ENCODE data around the gene YRDC. TPM values are rescaled to one million over a fixed set of nuclear protein-coding genes. Genes with fewer than 3 reads are reported as not detected.

Gene YRDC
- total RNA-seq, 1 donor = 8.3 TPM

DNA sequence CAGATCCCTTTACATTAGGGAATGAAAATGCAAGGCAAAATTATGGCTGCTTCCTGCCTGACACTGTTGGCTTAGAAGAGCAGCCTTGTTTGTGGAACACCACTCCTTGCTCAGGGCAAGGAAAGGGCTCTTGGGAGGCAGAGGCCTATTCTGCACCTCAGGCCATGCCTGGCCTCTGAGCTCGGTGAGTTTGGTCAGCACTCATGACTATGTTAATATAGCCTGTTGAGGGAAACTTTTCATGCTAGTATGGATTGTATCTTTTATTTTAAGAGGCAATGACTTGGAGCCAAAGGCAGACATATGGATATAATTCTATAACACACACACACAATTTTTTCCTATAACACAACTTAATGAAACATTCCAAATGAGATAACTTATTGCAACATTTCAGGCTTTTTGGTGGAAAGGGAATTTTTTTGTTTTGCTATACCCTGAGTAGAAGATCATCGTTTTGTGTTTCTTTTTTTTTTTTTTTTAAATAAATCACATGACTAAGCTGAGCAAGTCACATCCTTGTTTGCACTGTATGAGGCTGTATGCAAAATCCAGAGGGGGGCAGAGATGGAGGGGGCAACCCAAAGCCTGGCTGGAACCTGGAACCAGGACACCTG lies 5.6 kb upstream of the YRDC start:
- Histone ChIP-seq H3K4me2 (ENCODE audit: insufficient read depth, low read length) (no peak overlapping the region), H2AFZ (ENCODE audit: low read length) (no peak overlapping the region), H3K27ac (ENCODE audit: low read depth, low read length) (no peak overlapping the region), H3K36me3 (ENCODE audit: insufficient read depth, low read length) (peaks cover 41% of the 10 kb centered on the region), H4K20me1 (ENCODE audit: insufficient read depth, low read length) (peaks cover 23% of the 10 kb centered on the region), H3K4me3 (ENCODE audit: insufficient read depth, low read length) (no peak overlapping the region), H3K9me3 (ENCODE audit: low read depth, low read length) (no peaks in the 10 kb centered on the region), H3K27me3 (ENCODE audit: insufficient read depth, low read length) (no peaks in the 10 kb centered on the region), H3K4me1 (ENCODE audit: insufficient read depth, low read length) (peaks cover 21% of the 10 kb centered on the region), H3K79me2 (ENCODE audit: insufficient read depth, low read length) (peaks cover 37% of the 10 kb centered on the region)
- no peak for DNase-seq (ENCODE audit: insufficient read length, low spot score, missing footprints)
- TF ChIP-seq, protein P1, sequence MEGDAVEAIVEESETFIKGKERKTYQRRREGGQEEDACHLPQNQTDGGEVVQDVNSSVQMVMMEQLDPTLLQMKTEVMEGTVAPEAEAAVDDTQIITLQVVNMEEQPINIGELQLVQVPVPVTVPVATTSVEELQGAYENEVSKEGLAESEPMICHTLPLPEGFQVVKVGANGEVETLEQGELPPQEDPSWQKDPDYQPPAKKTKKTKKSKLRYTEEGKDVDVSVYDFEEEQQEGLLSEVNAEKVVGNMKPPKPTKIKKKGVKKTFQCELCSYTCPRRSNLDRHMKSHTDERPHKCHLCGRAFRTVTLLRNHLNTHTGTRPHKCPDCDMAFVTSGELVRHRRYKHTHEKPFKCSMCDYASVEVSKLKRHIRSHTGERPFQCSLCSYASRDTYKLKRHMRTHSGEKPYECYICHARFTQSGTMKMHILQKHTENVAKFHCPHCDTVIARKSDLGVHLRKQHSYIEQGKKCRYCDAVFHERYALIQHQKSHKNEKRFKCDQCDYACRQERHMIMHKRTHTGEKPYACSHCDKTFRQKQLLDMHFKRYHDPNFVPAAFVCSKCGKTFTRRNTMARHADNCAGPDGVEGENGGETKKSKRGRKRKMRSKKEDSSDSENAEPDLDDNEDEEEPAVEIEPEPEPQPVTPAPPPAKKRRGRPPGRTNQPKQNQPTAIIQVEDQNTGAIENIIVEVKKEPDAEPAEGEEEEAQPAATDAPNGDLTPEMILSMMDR (IDR thresholded peaks at IDR 0.05; ENCODE audit: extremely low read depth, low read depth, low read length) = no peak

DNA sequence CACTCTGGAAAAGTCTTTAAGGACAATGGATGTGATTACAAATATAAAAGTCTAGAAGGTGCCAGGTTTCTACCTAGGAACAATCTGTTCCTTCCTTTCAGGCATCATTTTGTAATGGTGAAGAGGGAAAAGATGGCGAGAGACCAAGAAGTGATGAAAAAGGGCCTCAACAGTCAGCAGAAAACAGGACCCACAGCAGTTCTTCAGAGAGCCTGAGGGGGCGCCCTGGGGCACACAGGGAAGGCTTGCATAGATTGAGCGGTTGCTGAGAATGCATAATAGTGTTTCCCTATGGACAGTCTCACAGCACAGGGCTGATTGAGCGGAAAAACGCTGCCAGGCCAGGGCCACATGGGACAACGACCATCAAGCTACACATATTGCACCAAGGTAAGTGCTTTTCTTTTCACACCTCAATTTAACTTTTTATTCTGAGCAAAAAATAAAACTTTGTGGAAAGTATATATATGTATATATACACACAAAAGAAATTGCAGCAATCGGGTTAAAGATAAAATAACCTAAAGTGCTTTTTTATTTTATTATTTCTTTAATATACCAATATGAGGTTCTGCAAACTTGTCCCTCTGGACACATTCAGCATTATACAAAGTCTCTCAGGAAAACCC lies 3.1 kb upstream of the YRDC start:
- no peak overlapping the region for H3K4me3 ChIP-seq (ENCODE audit: insufficient read depth, low read length)
- H3K27me3 ChIP-seq (ENCODE audit: insufficient read depth, low read length) = no peaks in the 10 kb centered on the region
- H3K4me2 ChIP-seq (ENCODE audit: insufficient read depth, low read length) = no peak overlapping the region
- H4K20me1 ChIP-seq (ENCODE audit: insufficient read depth, low read length) = peaks cover 35% of the 10 kb centered on the region
- peaks cover 29% of the 10 kb centered on the region for H3K4me1 ChIP-seq (ENCODE audit: insufficient read depth, low read length)
- H3K9me3 ChIP-seq (ENCODE audit: low read depth, low read length) = no peaks in the 10 kb centered on the region
- peaks cover 32% of the 10 kb centered on the region for H3K36me3 ChIP-seq (ENCODE audit: insufficient read depth, low read length)
- H2AFZ ChIP-seq (ENCODE audit: low read length) = no peak overlapping the region
- TF ChIP-seq, protein P1 (IDR thresholded peaks at IDR 0.05; ENCODE audit: extremely low read depth, low read depth, low read length) = peak; percentile 92
- peaks cover 53% of the 10 kb centered on the region for H3K79me2 ChIP-seq (ENCODE audit: insufficient read depth, low read length)
- DNase-seq (ENCODE audit: insufficient read length, low spot score, missing footprints) = peak; percentile 94
- peak overlapping the region; percentile 66 for H3K27ac ChIP-seq (ENCODE audit: low read depth, low read length)

DNA sequence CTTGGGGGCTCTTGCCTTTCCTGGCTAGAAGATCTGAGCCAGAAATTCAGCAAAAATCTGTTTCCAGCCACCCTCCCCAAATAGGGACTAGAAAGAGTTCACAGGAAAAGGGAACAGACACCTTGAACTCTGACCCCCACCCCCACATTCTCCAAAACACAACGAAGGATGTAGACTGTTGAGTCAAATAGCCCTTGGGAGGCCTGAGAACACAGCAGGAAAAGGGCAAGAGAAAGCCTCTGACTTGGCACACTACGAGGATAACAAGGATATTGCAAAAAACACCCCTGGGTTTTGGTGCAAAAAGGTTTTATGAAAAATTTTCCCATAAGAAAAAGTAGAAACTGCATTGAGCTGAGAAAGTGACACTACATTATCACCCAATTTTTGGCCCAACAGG lies 1.9 kb upstream of the YRDC start:
- Histone ChIP-seq H3K27ac (ENCODE audit: low read depth, low read length) (peak overlapping the region; percentile 66), H3K4me2 (ENCODE audit: insufficient read depth, low read length) (peak overlapping the region; percentile 46), H2AFZ (ENCODE audit: low read length) (no peak overlapping the region), H3K4me1 (ENCODE audit: insufficient read depth, low read length) (peaks cover 29% of the 10 kb centered on the region), H4K20me1 (ENCODE audit: insufficient read depth, low read length) (peaks cover 44% of the 10 kb centered on the region), H3K4me3 (ENCODE audit: insufficient read depth, low read length) (no peak overlapping the region), H3K9me3 (ENCODE audit: low read depth, low read length) (no peaks in the 10 kb centered on the region), H3K36me3 (ENCODE audit: insufficient read depth, low read length) (peaks cover 34% of the 10 kb centered on the region), H3K79me2 (ENCODE audit: insufficient read depth, low read length) (peaks cover 62% of the 10 kb centered on the region), H3K27me3 (ENCODE audit: insufficient read depth, low read length) (no peaks in the 10 kb centered on the region)
- DNase-seq (ENCODE audit: insufficient read length, low spot score, missing footprints) = no peak
- TF ChIP-seq, protein P1 (IDR thresholded peaks at IDR 0.05; ENCODE audit: extremely low read depth, low read depth, low read length) = no peak

Measured in osteoblast (primary cell).